HG03469 (cell line): ENCODE results near the gene GPRASP1.
"Not testable (repeated sequence)": the region's sequence is repeated elsewhere in the genome, so short reads cannot be mapped to it uniquely, and the experiment has no call there.

Experiments used
- ATAC-seq: cut with Tn5 transposase; IDR thresholded peaks from one replicate; pipeline ENCODE4 v1.9.1; 2021; ENCODE audit warnings: mild to moderate bottlenecking, moderate library complexity, moderate number of reproducible peaks; ENCODE audit not compliant: unreplicated experiment

GPRASP1 gene

GRCh38 chrX:102651242-102652011 is at the start of gene GPRASP1:
Gene GPRASP1 (plus strand): TSS chrX:102651483. CDS start chrX:102653914, 2,431 bp downstream.
- no peak for ATAC-seq

GRCh38 chrX:102604327-102604726 is 47.0 kb upstream of the GPRASP1 start:
- ATAC-seq = no peak

DNA sequence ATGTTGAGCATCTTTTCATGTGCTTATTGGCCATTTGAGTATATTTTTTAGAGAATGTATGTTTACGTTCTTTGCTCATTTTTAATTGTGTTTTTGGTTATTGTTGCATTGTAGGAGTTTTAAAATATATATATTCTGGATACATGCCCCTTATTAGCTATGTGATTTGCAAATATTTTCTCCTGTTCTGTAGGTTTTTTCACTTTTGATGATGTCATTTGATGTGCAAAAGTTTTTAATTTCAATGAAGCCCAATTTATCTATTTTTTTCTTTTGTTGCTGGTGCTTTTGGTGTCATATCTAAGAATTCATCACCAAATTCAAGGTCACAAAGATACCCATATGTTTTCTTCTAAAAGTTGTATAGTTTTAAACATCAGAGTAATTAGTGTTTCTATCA is 45.2 kb upstream of the GPRASP1 start:
- no peak for ATAC-seq

GRCh38 chrX:102610905-102611304 is 40.4 kb upstream of the GPRASP1 start:
- ATAC-seq = no peak

DNA sequence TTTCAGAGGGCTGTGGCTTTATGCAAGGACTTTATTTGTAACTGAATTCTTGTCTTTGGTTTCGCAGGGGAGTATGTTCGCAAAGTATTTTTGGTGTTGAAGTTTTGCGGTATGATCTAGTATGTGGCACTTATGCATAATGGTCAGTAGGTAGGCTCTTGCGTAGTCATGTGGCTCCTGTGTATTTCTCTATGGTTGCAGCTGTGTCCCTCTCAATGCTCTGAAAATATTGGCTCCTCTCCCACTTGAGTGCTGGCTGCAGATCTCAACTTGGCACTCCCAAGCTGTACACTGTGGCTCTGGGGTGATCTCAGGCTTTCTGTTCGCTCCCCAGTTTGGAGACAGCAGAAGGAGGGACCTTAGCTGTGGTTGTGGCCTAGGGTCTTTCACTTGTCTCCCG is 27.2 kb upstream of the GPRASP1 start:
- ATAC-seq = no peak

GRCh38 chrX:102627640-102628039 is 23.6 kb upstream of the GPRASP1 start:
- ATAC-seq = peak; percentile 46

DNA sequence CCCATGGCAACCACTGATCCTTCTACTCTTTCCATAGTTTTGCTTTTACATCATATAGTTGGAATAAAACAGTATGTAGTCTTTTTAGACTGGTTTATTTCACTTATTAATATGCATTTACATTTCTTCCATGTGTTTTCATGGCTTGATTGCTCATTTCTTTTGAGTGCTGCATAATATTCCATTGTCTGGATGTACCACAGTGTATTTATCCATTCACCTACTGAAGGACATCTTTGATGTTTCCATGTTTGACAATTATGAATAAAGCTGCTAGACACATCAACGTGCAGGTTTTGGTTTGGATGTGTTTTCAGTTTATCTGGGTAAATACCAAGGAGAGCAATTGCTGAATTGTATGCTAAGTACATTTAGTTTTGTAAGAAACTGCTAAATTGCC is 13.7 kb upstream of the GPRASP1 start:
- ATAC-seq = no peak

DNA sequence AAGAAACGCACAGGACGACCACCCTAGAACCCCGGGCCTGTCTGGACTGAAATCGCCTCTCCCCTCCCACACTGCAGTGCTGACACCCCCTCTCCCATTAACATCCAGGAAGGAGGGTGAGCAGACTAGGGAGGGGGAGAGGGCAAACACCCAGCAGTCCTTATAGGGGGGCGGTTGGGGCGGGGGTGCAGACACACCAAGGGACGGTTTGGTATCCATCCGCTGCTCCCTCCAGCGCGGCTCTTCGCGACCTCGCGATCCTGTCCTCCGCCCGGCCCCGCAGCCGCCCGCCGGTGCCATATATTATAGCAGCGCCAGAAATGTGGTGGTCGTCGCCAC is 411 bp upstream of the GPRASP1 start:
- no peak for ATAC-seq

GRCh38 chrX:102652031-102652688 is 877 bp downstream of the GPRASP1 start:
- ATAC-seq = peak; percentile 80

DNA sequence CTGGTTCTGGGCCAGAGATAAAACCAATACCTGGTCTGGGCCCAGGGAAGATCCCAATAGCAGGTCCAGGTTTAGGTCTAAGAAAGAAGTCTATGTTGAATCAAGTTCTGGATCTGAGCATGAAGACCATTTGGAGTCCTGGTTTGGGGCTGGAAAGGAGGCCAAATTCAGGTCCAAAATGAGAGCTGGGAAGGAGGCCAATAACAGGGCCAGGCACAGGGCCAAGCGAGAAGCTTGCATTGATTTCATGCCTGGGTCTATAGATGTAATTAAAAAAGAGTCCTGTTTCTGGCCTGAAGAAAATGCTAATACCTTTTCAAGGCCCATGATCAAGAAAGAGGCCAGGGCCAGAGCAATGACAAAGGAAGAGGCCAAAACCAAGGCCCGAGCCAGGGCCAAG is 3.4 kb downstream of the GPRASP1 start:
- no peak for ATAC-seq

DNA sequence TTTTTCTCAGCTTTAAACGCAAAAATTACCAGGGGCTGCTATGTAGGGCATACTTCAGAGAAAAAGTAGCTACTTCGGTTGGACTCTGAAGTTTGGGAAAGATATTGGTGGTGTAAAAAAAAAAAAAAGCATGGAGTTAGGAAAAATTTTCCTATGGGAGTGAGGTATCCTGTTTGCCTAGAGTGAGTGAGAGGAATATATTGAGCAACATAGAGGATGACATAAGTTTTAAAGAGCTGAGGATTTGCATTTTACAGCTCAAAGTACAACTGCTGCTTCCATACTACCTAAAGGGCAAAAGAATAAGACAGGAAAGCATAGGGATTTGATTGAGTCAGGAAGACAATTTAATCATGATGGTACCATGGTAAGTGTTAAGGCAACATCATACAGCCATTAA is 7.3 kb downstream of the GPRASP1 start:
- ATAC-seq = no peak

DNA sequence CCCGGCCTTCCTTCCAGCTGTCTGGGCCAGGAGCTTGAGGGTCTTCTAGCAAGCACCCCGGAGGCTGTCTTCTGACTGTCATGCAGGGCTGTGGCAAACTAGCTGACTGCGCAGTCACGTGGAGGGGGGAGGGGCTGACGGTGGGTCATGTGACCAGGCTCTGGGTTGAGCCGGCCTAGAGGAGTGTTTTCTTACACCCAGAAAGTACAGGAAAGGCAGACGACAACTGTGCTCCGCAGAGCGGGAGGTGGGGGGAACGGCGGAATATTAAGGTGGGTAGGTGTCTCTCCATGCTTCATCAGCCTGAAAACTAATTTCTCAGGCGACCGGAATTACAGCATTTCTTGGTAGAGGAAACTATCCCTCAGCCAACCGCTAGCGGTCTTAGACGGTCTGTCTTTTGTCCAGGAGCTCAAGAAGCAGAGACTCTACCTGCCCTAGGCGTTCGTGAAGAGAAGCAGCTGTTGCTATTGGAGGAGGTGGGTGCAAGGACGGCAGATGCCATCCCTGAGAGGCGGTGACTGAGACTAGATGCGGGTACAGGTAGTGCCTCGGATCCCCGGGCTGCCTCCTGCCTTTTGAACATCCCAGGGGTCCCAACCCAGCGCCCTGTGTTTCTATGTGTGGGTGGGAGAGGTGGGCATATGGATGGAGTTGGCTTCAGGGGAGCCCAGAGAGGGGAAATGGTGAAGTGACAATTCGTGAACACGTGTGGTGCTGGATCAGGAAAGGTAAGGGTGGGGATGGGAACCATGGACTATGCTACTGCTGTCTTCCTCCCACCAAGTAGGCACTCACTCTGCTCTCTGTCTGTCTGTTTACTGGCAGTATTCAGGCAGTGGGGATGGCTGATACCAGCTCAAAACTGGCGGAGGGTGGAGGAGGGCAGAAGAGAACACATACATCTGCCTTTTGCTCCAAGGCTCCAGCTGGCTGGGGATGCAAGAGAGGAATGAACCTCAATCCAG is 8.8 kb downstream of the GPRASP1 start:
- ATAC-seq = peak; percentile 93

DNA sequence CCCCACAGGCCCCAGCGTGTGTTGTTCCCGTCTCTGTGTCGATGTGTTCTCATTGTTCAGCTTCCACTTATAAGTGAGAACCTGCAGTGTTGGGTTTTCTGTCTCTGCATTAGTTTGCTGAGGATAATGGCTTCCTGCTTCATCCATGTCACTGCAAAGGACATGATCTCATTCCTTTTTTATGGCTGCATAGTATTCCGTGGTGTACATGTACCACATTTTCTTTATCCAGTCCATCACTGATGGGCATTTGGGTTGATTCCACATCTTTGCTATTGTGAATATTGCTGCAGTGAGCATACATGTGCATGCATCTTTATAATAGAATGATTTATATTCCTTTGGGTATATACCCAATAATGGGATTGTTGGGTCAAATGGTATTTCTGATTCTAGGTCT is 12.5 kb downstream of the GPRASP1 start:
- ATAC-seq = not testable (repeated sequence)

DNA sequence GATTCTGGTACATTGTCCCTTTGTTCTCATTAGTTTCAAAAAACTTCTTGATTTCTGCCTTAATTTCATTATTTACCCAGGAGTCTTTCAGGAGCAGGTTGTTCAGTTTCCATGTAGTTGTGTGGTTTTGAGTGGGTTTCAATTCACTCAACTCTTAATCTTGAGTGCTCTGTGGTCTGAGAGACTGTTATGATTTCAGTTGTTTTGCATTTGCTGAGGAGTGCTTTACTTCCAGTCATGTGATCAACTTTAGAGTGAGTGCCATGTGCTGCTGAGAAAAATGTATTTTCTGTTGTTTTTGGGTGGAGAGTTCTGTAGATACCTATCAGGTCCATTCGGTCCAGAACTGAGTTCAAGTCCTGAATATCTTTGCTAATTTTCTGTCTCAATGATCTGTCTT is 15.8 kb downstream of the GPRASP1 start:
- not testable (repeated sequence) for ATAC-seq

GRCh38 chrX:102669526-102669925 is 18.2 kb downstream of the GPRASP1 start:
- ATAC-seq = no peak

- no peak for ATAC-seq
These were observed 21.6 kb downstream of the GPRASP1 start for GRCh38 chrX:102672856-102673255.

- ATAC-seq = not testable (repeated sequence)
These were observed 26.2 kb downstream of the GPRASP1 start for GRCh38 chrX:102677479-102677878.

DNA sequence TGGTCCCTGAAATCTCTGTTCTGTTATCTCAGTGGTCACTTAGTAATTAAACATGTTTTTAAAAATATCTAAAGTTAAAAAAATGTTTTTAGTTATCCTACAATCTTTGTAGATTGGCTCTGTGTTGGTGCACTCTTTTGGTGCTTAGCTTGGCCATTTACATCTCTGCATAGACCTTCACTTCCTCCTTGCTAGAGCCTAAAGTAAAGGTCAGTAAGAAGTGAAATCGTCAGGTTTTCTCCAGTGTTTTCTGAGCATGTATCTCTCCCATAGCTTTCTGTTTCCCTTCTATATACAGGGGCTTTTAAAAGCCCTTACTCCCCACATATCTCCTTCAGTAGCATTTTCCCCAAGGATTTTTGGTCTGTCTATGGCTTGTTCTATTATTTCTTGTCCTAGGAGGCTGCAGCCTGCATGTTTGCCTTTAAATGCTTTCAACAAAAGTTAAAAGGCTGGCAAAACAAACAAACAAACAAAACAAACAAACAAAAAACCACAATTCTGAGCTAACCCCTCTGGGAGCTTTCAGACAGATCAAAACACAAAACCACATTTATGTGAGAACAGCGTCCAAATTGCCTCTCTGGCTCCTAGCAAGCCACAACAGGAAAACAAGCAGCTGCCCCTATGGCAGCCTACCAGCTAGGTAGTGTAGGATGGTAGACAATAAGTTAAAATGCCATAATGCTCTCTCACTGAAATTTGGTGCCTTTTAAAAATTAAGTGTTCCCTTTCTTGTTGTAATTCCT is 33.7 kb downstream of the GPRASP1 start:
- ATAC-seq = no peak

DNA sequence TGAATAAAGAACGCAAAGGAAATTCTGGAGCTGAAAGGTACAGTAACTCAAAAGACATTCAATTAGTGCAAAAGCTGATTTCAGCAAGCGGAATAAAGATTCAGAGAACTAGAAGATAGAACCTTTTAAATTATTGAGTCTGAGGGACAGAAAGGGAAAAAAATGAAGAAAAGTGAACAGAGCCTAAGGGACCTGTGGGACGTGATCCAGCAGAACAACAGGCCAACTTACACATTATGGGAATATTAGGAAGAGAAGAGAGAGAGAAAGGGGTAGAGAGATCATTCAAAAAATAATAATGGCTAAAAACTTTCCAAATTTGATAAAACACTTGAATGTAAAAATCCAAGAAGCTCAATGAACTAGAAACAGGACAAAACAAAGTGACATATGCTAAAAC is 43.5 kb downstream of the GPRASP1 start:
- no peak for ATAC-seq

DNA sequence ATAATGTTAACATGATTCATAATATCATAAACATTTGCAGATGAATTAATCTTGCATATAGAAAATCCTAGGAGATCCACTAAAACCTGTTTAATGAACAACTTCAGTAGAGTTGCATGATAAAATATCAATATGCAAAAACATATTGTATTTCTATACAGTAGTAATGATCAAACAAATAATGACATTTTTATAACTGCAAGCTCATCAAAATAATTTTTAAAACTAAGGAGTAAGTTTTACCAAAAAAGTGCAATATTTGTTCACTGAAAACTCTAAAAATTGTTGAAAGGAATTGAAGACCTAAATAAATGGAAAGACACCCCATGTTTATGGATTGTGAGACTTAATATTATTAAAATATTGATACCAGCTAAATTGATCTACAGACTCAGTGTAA is 45.0 kb downstream of the GPRASP1 start:
- ATAC-seq = no peak

DNA sequence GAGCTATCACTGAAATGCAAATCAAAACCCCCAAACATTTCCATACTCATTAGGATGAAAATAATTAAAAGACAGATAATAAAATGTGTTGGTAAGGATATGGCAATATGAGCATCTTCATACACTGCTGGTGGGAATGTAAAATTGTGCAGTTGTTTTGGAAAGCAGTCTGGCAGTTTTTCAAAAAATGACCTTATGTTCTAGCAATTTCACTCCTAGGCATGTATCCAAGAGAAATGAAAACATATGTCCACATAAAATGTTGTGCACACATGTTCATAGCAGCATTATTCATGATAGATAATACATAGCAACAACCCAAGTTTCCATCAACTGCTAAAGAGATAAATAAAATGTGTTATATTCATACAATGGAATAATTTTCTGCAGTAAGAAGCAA is 46.2 kb downstream of the GPRASP1 start:
- no peak for ATAC-seq
